Esophagus muscularis mucosa (tissue), 4 donors: ENCODE results near the gene DOLPP1. TPM values are rescaled to one million over a fixed set of nuclear protein-coding genes. Genes with fewer than 3 reads are reported as not detected.

Source experiments
- DNase-seq: peaks from one replicate; pipeline ENCODE4 v3.0.0-alpha.2; 2017; ENCODE audit errors: extremely low spot score
- H3K27ac ChIP-seq, 4 donors: fragments of 200-600 bp; sonication (generic); replicated peaks in 1 of 4; 1 replicate in 3 of 4; 2 replicates in 1 of 4; pipeline ENCODE4 v1.5.1; 2016 to 2019; ENCODE audit warnings: mild to moderate bottlenecking in 1 of 4
- H3K27me3 ChIP-seq, 4 donors: fragments of 200-600 bp; sonication (generic); one replicate each; pipeline versions ENCODE4 v1.5.1 to v1.6.0; 2016 to 2019
- H3K36me3 ChIP-seq, 4 donors: fragments of 200-600 bp; sonication (generic); one replicate each; pipeline ENCODE4 v1.5.1; 2016 to 2019
- H3K4me1 ChIP-seq, 4 donors: fragments of 200-600 bp; sonication (generic); one replicate each; pipeline ENCODE4 v1.5.1; 2016 to 2019
- H3K4me3 ChIP-seq, 4 donors: fragments of 200-600 bp; sonication (generic); 1 replicate in 2 of 4; 2 replicates in 2 of 4; pipeline ENCODE4 v1.5.1; 2016 to 2019; ENCODE audit warnings: mild to moderate bottlenecking in 4 of 4, moderate library complexity in 1 of 4
- H3K9me3 ChIP-seq, 4 donors: fragments of 200-600 bp; sonication (generic); 1 replicate in 3 of 4; 2 replicates in 1 of 4; pipeline ENCODE4 v1.5.1; 2016 to 2019
- EP300 ChIP-seq: sonication (generic); formaldehyde crosslinking; IDR thresholded peaks from one replicate; pipeline ENCODE4 v1.6.1; 2017; ENCODE audit warnings: antibody characterized with exemption
- POLR2A ChIP-seq: fragments of 450-650 bp; IDR thresholded peaks from one replicate; pipeline ENCODE4 v1.6.1; 2017; ENCODE audit warnings: antibody characterized with exemption, moderate library complexity, mild to moderate bottlenecking, low read depth
- POLR2AphosphoS5 ChIP-seq, 2 donors: sonication (generic); formaldehyde crosslinking; IDR thresholded peaks; one replicate each; pipeline ENCODE4 v1.6.1; 2017; ENCODE audit warnings: antibody characterized with exemption in 2 of 2
- WGBS: methylation state at CpG from one replicate; pipeline ENCODE4 v1.1.5; 2018; 5-methylcytosine and 5-hydroxymethylcytosine counted together
- intact Hi-C: fragments of 100-400 bp; cut with DNase I; formaldehyde crosslinking; loops from one replicate; pipeline ENCODE4 v1.15.1; 2023
- total RNA-seq, 4 donors: library from RNA; depleted of rRNA; stranded (reverse); fragments of >200 nt; gene quantifications; one replicate each; pipeline versions ENCODE4 v1.1.0 to v1.2.1, GENCODE V29; 2016
- TF ChIP-seq, protein P1 (sequence below), 3 experiments: fragments of 200-600 bp in 2 of 3; fragments of 450-650 bp in 1 of 3; sonication (generic) in 2 of 3; IDR thresholded peaks; one replicate each; pipeline ENCODE4 v1.5.1; 2017 to 2019; ENCODE audit warnings: antibody characterized with exemption in 3 of 3, mild to moderate bottlenecking in 2 of 3, moderate library complexity in 1 of 3

DOLPP1 gene
- total RNA-seq, 4 donors from 2014 or later, result 3.0 to 5.5 (median 4.3) TPM

- TF ChIP-seq POLR2AphosphoS5 (IDR thresholded peaks at IDR 0.05) (no peak), POLR2A (no peak)
- TF ChIP-seq, protein P1, sequence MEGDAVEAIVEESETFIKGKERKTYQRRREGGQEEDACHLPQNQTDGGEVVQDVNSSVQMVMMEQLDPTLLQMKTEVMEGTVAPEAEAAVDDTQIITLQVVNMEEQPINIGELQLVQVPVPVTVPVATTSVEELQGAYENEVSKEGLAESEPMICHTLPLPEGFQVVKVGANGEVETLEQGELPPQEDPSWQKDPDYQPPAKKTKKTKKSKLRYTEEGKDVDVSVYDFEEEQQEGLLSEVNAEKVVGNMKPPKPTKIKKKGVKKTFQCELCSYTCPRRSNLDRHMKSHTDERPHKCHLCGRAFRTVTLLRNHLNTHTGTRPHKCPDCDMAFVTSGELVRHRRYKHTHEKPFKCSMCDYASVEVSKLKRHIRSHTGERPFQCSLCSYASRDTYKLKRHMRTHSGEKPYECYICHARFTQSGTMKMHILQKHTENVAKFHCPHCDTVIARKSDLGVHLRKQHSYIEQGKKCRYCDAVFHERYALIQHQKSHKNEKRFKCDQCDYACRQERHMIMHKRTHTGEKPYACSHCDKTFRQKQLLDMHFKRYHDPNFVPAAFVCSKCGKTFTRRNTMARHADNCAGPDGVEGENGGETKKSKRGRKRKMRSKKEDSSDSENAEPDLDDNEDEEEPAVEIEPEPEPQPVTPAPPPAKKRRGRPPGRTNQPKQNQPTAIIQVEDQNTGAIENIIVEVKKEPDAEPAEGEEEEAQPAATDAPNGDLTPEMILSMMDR (IDR thresholded peaks at IDR 0.05), result no peak
- 92% methylated on average over 9 of the region's 15 CpGs for WGBS
- H3K9me3 ChIP-seq, result no peaks in the 10 kb centered on the region
- H3K27me3 ChIP-seq, result no peaks in the 10 kb centered on the region
- intact Hi-C loops, result no loop called here
- no peak overlapping the region for H3K4me3 ChIP-seq
- DNase-seq, result no peak
- H3K36me3 ChIP-seq, result peaks cover 9 to 66% (median 58%) of the 10 kb centered on the region in 4 donors
- H3K27ac ChIP-seq, result no peak overlapping the region
- peaks cover 0 to 1% (median 0%) of the 10 kb centered on the region in 4 donors for H3K4me1 ChIP-seq
Measured at GRCh38 chr9:129089246-129089645, 8.3 kb downstream of the DOLPP1 start.

DNA sequence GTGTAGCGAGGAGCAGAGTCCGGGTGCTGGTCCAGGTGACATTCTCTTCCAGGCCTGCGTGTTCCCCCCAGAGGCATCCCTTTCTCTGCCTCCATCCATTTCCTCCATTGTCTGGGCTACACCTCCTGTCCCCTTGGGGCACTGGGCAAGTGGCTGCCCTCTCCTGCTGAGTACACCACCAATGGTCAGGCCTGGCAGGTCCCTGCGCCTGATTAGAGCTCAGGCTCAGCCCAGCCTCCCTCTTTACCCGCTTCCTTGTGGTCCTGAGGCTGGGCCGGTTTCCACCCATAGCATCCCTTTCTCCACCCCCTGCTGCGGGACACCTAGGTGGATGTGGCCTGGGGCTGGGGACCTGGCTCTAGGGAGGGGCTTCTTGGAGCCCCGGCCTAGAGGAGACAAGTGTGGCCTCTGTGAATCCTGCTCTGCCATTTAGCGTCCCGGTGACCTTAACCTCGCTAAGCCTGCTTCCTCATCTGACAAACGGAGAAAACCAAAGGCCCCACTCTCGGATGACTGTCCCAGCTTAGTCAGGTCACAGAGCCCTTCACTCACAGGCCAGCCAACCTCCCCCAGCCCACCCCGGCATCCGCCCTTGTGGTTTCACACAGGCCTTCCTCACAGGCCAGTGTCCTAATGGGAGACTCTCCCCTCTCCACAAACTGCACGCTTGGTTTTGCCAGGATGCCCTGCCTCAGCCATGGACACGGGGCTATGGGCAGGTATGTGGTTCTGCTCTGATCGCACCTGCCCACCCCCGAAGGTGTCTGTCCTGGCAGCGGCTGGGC, 12.9 kb downstream of the DOLPP1 start:
- TF ChIP-seq EP300 (no peak), POLR2AphosphoS5 (IDR thresholded peaks at IDR 0.05) (no peak), POLR2A (no peak)
- TF ChIP-seq, protein P1 (IDR thresholded peaks at IDR 0.05), result no peak
- Histone ChIP-seq H3K4me3 (no peak overlapping the region), H3K9me3 (no peaks in the 10 kb centered on the region), H3K27ac (no peak overlapping the region), H3K4me1 (peaks cover 0 to 5% (median 0%) of the 10 kb centered on the region in 4 donors), H3K27me3 (no peaks in the 10 kb centered on the region), H3K36me3 (peaks cover 32 to 66% (median 63%) of the 10 kb centered on the region in 4 donors)
- 87% methylated on average over 20 of the region's 20 CpGs for WGBS
- DNase-seq, result no peak
- intact Hi-C loops, result no loop called here

- intact Hi-C loops, result no loop called here
- DNase-seq, result no peak
- no peak overlapping the region for H3K27ac ChIP-seq
- WGBS, result 87% methylated on average over 3 of the region's 13 CpGs
- no peaks in the 10 kb centered on the region for H3K27me3 ChIP-seq
- peaks cover 32 to 60% (median 56%) of the 10 kb centered on the region in 4 donors for H3K36me3 ChIP-seq
- TF ChIP-seq, protein P1 (IDR thresholded peaks at IDR 0.05), result no peak
- TF ChIP-seq POLR2A, result no peak
- TF ChIP-seq POLR2AphosphoS5 (IDR thresholded peaks at IDR 0.05), result no peak
- no peak for TF ChIP-seq EP300
- H3K9me3 ChIP-seq, result no peaks in the 10 kb centered on the region
- H3K4me1 ChIP-seq, result peaks cover 0 to 5% (median 0%) of the 10 kb centered on the region in 4 donors
- H3K4me3 ChIP-seq, result no peak overlapping the region
Measured at GRCh38 chr9:129094387-129095169, 13.7 kb downstream of the DOLPP1 start.

GRCh38 chr9:129095170-129095667, 14.3 kb downstream of the DOLPP1 start:
- TF ChIP-seq POLR2AphosphoS5 (IDR thresholded peaks at IDR 0.05), result no peak
- TF ChIP-seq POLR2A, result no peak
- no peak for TF ChIP-seq EP300
- TF ChIP-seq, protein P1 (IDR thresholded peaks at IDR 0.05), result no peak
- H3K36me3 ChIP-seq, result peaks cover 32 to 60% (median 56%) of the 10 kb centered on the region in 4 donors
- H3K27me3 ChIP-seq, result no peaks in the 10 kb centered on the region
- peaks cover 0 to 5% (median 0%) of the 10 kb centered on the region in 4 donors for H3K4me1 ChIP-seq
- intact Hi-C loops, result no loop called here
- H3K27ac ChIP-seq, result no peak overlapping the region
- no peak for DNase-seq
- H3K4me3 ChIP-seq, result no peak overlapping the region
- H3K9me3 ChIP-seq, result no peaks in the 10 kb centered on the region
- WGBS, result 86% methylated on average over 5 of the region's 21 CpGs
